HG03432 (cell line): ENCODE measurements around the gene ARHGAP44.

Experiments used
- ATAC-seq: cut with Tn5 transposase; IDR thresholded peaks from one replicate; pipeline ENCODE4 v1.9.1; 2021; ENCODE audit warnings: mild to moderate bottlenecking, moderate library complexity; ENCODE audit not compliant: unreplicated experiment

Gene ARHGAP44

GRCh38 chr17:12887088-12887487 lies 97.8 kb downstream of the ARHGAP44 start:
- no peak for ATAC-seq

GRCh38 chr17:12896180-12896785 lies 107.0 kb downstream of the ARHGAP44 start:
- ATAC-seq, result no peak

GRCh38 chr17:12898110-12898509 lies 108.8 kb downstream of the ARHGAP44 start:
- ATAC-seq, result no peak

- no peak for ATAC-seq
Observed at GRCh38 chr17:12899604-12900003, 110.3 kb downstream of the ARHGAP44 start.

- ATAC-seq, result no peak
Observed at GRCh38 chr17:12900474-12900873, 111.2 kb downstream of the ARHGAP44 start.

- ATAC-seq, result no peak
Observed at GRCh38 chr17:12902046-12902445, 112.7 kb downstream of the ARHGAP44 start.

- no peak for ATAC-seq
Observed at GRCh38 chr17:12907477-12907876, 118.2 kb downstream of the ARHGAP44 start.

GRCh38 chr17:12909046-12909445 lies 119.7 kb downstream of the ARHGAP44 start:
- ATAC-seq, result no peak

- ATAC-seq, result no peak
Observed at GRCh38 chr17:12909511-12909910, 120.2 kb downstream of the ARHGAP44 start.

- ATAC-seq, result no peak
Observed at GRCh38 chr17:12911239-12911638, 121.9 kb downstream of the ARHGAP44 start.

- no peak for ATAC-seq
Observed at GRCh38 chr17:12917399-12917798, 128.1 kb downstream of the ARHGAP44 start.

GRCh38 chr17:12918142-12918541 lies 128.8 kb downstream of the ARHGAP44 start:
- no peak for ATAC-seq

- ATAC-seq, result no peak
Observed at GRCh38 chr17:12922120-12922519, 132.8 kb downstream of the ARHGAP44 start.

GRCh38 chr17:12924614-12925013 lies 135.3 kb downstream of the ARHGAP44 start:
- ATAC-seq, result no peak

- no peak for ATAC-seq
Observed at GRCh38 chr17:12927001-12927400, 137.7 kb downstream of the ARHGAP44 start.

GRCh38 chr17:12927541-12928425 lies 138.5 kb downstream of the ARHGAP44 start:
- no peak for ATAC-seq

- no peak for ATAC-seq
Observed at GRCh38 chr17:12928736-12929135, 139.4 kb downstream of the ARHGAP44 start.

- ATAC-seq, result no peak
Observed at GRCh38 chr17:12936501-12936900, 147.2 kb downstream of the ARHGAP44 start.

- no peak for ATAC-seq
Observed at GRCh38 chr17:12940699-12941098, 151.4 kb downstream of the ARHGAP44 start.

- no peak for ATAC-seq
Observed at GRCh38 chr17:12947047-12947446, 157.7 kb downstream of the ARHGAP44 start.

GRCh38 chr17:12952012-12952411 lies 162.7 kb downstream of the ARHGAP44 start:
- no peak for ATAC-seq

GRCh38 chr17:12953156-12953555 lies 163.9 kb downstream of the ARHGAP44 start:
- ATAC-seq, result no peak
